ENCODE measurements around the gene RBM34. TPM values are rescaled to one million over a fixed set of nuclear protein-coding genes. Genes with fewer than 3 reads are reported as not detected.
"Not testable (repeated sequence)": the region's sequence is repeated elsewhere in the genome, so short reads cannot be mapped to it uniquely, and the experiment has no call there.

RBM34 gene
- 100 to 1,000 TPM; 149 to 159 (median 159) TPM for total RNA-seq

DNA sequence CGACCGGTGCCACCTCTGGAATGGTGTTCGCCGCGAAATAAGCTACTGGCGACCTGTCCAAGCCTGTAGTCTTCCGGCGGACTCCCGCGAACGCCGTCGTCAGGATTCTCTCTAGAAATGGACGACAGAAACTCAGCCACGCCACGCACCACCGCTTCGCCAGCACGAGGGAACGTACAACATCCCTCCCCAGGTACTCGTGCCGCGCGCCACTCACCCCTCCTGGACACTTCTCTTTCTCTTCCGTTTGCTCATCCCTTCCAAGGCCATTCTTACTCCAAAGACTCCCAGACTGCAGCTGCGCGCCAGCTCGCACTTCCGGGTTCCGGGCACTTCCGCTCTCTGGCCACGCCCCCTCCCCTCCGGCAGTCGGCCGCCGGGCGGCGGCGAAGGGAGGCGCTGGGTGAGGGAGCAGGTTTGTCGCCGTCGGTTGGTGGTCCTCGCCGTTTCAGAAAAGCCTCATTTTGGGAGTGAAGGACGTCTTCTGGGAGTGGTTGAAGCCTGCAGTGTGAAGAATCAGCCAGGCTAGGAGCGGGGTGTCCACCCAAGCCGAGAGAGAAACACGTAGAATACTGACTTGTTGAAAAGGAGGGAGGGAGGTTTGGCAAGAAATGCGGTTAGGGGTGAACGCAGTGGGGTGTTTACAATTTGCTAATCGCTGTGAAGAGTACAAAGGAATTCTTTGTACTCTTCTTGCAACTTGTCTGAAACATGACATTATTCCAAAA lies at the start of gene RBM34:
Gene RBM34 (minus strand): TSS at position 294 of the 728 bp plus-strand sequence. CDS start 24 bp downstream, at position 270.
- Mint-ChIP-seq H3K36me3 (ENCODE audit: insufficient read depth) (peaks cover 7% of the 10 kb centered on the region), H3K4me1 (ENCODE audit: low read depth) (peaks cover 22% of the 10 kb centered on the region), H3K27me3 (ENCODE audit: low read depth) (no peaks in the 10 kb centered on the region), H3K4me3 (peak within 1 kb of the TSS; percentile 98), H3K9me3 (no peaks in the 10 kb centered on the region)
- ATAC-seq: peak; percentile 94 to 95
- peak; percentile 89 for DNase-seq

DNA sequence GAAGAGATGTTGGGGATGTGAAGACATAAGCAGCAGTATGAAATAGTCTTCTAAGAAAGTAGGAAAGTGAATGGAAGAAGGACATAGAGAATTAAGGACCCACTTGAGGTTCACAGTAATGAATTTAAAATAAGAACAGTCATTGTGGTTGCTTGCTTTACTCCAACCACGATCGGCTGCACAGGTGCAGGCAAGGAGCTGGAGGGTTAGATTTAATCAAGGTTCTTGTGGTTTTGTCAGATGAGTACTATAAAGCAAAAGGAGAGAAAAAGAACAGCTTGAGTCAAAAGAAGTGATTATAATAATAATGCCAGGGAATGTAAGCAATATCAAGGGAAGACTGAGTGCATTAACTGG lies 46.1 kb upstream of the RBM34 start:
- peaks cover 27% of the 10 kb centered on the region for H3K4me1 Mint-ChIP-seq (ENCODE audit: low read depth)
- H3K9me3 Mint-ChIP-seq: no peaks in the 10 kb centered on the region
- peak overlapping the region; percentile 25 for H3K4me3 Mint-ChIP-seq
- ATAC-seq (peak; percentile 86 to 89), DNase-seq (peak; percentile 21)
- H3K36me3 Mint-ChIP-seq (ENCODE audit: insufficient read depth): peaks cover 14% of the 10 kb centered on the region
- H3K27me3 Mint-ChIP-seq (ENCODE audit: low read depth): no peaks in the 10 kb centered on the region

DNA sequence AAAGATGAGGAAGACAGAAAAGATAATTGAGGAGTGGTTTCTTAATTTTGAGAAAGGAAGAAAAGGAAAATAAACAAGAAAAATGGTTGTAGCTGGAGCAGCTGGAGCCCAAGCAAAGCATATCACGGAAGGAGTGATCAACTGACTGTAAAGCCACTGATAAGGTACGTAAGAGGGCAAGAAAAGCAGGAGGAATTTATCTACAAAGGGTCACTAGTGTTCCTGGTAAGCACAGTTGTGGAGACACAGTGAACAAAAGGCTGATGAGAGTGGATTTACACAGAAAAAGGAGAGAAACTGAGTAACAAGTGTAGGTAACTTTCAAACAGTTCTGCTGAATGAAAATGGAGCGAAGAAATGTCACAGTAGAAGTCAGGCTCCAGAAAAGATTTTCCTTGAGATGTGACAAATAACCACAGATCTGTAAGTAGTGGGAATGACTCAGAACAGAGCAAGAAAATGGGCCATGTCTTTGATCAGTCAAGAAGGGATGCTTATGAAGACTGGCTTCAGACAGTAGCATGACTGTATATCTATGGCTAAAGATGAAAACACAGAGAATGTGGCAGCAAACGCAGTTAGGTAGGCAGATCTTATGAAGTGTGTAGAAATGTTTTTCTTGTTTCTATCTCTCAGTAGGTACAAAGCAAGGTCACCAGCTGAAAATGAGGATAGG lies 45.6 kb upstream of the RBM34 start:
- DNase-seq (no peak), ATAC-seq (peak; percentile 97)
- peaks cover 12% of the 10 kb centered on the region for H3K36me3 Mint-ChIP-seq (ENCODE audit: insufficient read depth)
- peak overlapping the region; percentile 25 for H3K4me3 Mint-ChIP-seq
- H3K27me3 Mint-ChIP-seq (ENCODE audit: low read depth): no peaks in the 10 kb centered on the region
- peaks cover 27% of the 10 kb centered on the region for H3K4me1 Mint-ChIP-seq (ENCODE audit: low read depth)
- H3K9me3 Mint-ChIP-seq: no peaks in the 10 kb centered on the region

DNA sequence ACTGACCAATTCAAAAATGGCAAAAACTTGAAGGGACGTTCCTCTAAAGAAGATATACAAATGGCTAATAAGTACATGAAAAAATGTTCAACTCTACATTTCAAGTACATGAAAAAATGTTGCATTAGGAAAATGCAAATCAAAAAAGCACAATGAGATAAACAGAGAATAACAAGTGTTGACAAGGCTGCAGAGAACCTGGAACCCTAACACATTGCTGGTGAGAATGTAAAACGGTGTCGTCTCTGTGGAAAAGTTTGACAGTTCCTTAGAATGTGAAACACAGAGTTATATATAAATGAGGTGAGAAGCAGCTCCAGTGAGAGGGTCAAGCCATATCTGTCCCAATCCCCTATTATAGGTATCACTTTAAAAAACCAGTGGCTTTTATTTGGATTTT lies 44.6 kb upstream of the RBM34 start:
- ATAC-seq: no peak

GRCh38 chr1:235203428-235203827 lies 42.4 kb upstream of the RBM34 start:
- DNase-seq: no peak

More for the DNA sequence above, 44.6 kb upstream of the RBM34 start:
- Mint-ChIP-seq H3K4me3 (no peak overlapping the region), H3K36me3 (ENCODE audit: insufficient read depth) (peaks cover 12% of the 10 kb centered on the region), H3K4me1 (ENCODE audit: low read depth) (peaks cover 27% of the 10 kb centered on the region), H3K9me3 (no peaks in the 10 kb centered on the region), H3K27me3 (ENCODE audit: low read depth) (no peaks in the 10 kb centered on the region)
- DNase-seq: no peak

GRCh38 chr1:235202447-235202846 lies 41.4 kb upstream of the RBM34 start:
- not testable (repeated sequence) for DNase-seq; H3K4me3 Mint-ChIP-seq; ATAC-seq; H3K9me3 Mint-ChIP-seq; H3K27me3 Mint-ChIP-seq (ENCODE audit: low read depth)
- peaks cover 22% of the 10 kb centered on the region for H3K4me1 Mint-ChIP-seq (ENCODE audit: low read depth)
- H3K36me3 Mint-ChIP-seq (ENCODE audit: insufficient read depth): peaks cover 15% of the 10 kb centered on the region

More at GRCh38 chr1:235203428-235203827, 42.4 kb upstream of the RBM34 start:
- Mint-ChIP-seq H3K4me1 (ENCODE audit: low read depth) (peaks cover 27% of the 10 kb centered on the region), H3K4me3 (no peak overlapping the region), H3K27me3 (ENCODE audit: low read depth) (no peaks in the 10 kb centered on the region), H3K9me3 (no peaks in the 10 kb centered on the region), H3K36me3 (ENCODE audit: insufficient read depth) (peaks cover 13% of the 10 kb centered on the region)
- no peak for ATAC-seq

- Mint-ChIP-seq H3K9me3 (no peaks in the 10 kb centered on the region), H3K4me3 (no peak overlapping the region), H3K27me3 (ENCODE audit: low read depth) (no peaks in the 10 kb centered on the region), H3K36me3 (ENCODE audit: insufficient read depth) (peaks cover 15% of the 10 kb centered on the region), H3K4me1 (ENCODE audit: low read depth) (no peaks in the 10 kb centered on the region)
- DNase-seq: no peak
- ATAC-seq: no peak
These were observed 38.4 kb upstream of the RBM34 start for GRCh38 chr1:235199441-235199840.

- H3K4me1 Mint-ChIP-seq (ENCODE audit: low read depth): peaks cover 10% of the 10 kb centered on the region
These were observed 29.4 kb upstream of the RBM34 start for GRCh38 chr1:235190431-235190830.

GRCh38 chr1:235187316-235187715 lies 26.3 kb upstream of the RBM34 start:
- Mint-ChIP-seq H3K4me3 (no peak overlapping the region), H3K36me3 (ENCODE audit: insufficient read depth) (peaks cover 31% of the 10 kb centered on the region), H3K4me1 (ENCODE audit: low read depth) (peaks cover 16% of the 10 kb centered on the region), H3K9me3 (no peaks in the 10 kb centered on the region), H3K27me3 (ENCODE audit: low read depth) (no peaks in the 10 kb centered on the region)
- ATAC-seq (no peak), DNase-seq (no peak)

More at GRCh38 chr1:235190431-235190830, 29.4 kb upstream of the RBM34 start:
- peaks cover 33% of the 10 kb centered on the region for H3K36me3 Mint-ChIP-seq (ENCODE audit: insufficient read depth)
- no peaks in the 10 kb centered on the region for H3K27me3 Mint-ChIP-seq (ENCODE audit: low read depth)
- no peak for ATAC-seq
- DNase-seq: no peak
- H3K4me3 Mint-ChIP-seq: no peak overlapping the region
- no peaks in the 10 kb centered on the region for H3K9me3 Mint-ChIP-seq

GRCh38 chr1:235181561-235182245 lies 20.7 kb upstream of the RBM34 start:
- peaks cover 15% of the 10 kb centered on the region for H3K4me1 Mint-ChIP-seq (ENCODE audit: low read depth)
- H3K27me3 Mint-ChIP-seq (ENCODE audit: low read depth): no peaks in the 10 kb centered on the region
- no peak overlapping the region for H3K4me3 Mint-ChIP-seq
- DNase-seq (no peak), ATAC-seq (peak; percentile 56 to 60)
- no peaks in the 10 kb centered on the region for H3K9me3 Mint-ChIP-seq
- peaks cover 29% of the 10 kb centered on the region for H3K36me3 Mint-ChIP-seq (ENCODE audit: insufficient read depth)

- Mint-ChIP-seq H3K9me3 (no peaks in the 10 kb centered on the region), H3K36me3 (ENCODE audit: insufficient read depth) (peaks cover 29% of the 10 kb centered on the region), H3K4me1 (ENCODE audit: low read depth) (peaks cover 15% of the 10 kb centered on the region), H3K4me3 (no peak overlapping the region), H3K27me3 (ENCODE audit: low read depth) (no peaks in the 10 kb centered on the region)
- no peak for DNase-seq
- no peak for ATAC-seq
These were observed 19.9 kb upstream of the RBM34 start for GRCh38 chr1:235180916-235181460.

DNA sequence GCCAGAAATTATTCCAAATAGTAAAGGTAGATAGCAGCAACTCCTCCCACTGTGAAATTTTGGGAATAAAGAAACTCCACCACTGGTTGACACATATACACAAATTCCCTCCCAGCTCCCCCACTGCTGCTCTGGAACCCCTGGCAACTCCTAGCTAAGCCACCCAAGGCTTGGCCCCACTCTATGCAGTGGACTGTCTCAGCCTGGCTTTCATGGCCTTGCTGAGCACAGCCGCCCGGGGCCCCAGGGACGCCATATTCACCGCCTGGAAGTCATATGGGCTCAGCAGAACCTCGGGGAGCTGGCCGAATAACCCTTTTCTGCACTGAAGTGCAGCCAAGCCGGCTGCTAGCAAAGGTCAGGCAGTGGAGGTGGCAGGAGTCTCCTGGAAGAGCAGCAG lies 15.4 kb upstream of the RBM34 start:
- ATAC-seq (no peak), DNase-seq (no peak)
- H3K27me3 Mint-ChIP-seq (ENCODE audit: low read depth): no peaks in the 10 kb centered on the region
- H3K36me3 Mint-ChIP-seq (ENCODE audit: insufficient read depth): peaks cover 22% of the 10 kb centered on the region
- H3K9me3 Mint-ChIP-seq: no peaks in the 10 kb centered on the region
- H3K4me3 Mint-ChIP-seq: no peak overlapping the region
- H3K4me1 Mint-ChIP-seq (ENCODE audit: low read depth): peaks cover 3% of the 10 kb centered on the region

GRCh38 chr1:235169986-235170385 lies 8.9 kb upstream of the RBM34 start:
- ATAC-seq: no peak
- Mint-ChIP-seq H3K27me3 (ENCODE audit: low read depth) (no peaks in the 10 kb centered on the region), H3K36me3 (ENCODE audit: insufficient read depth) (peaks cover 16% of the 10 kb centered on the region), H3K9me3 (no peaks in the 10 kb centered on the region), H3K4me3 (no peak overlapping the region), H3K4me1 (ENCODE audit: low read depth) (no peaks in the 10 kb centered on the region)
- DNase-seq: no peak

- DNase-seq: no peak
- Mint-ChIP-seq H3K27me3 (ENCODE audit: low read depth) (no peaks in the 10 kb centered on the region), H3K36me3 (ENCODE audit: insufficient read depth) (peaks cover 14% of the 10 kb centered on the region), H3K4me3 (no peak overlapping the region), H3K9me3 (no peaks in the 10 kb centered on the region), H3K4me1 (ENCODE audit: low read depth) (no peaks in the 10 kb centered on the region)
- no peak for ATAC-seq
These were observed 7.3 kb upstream of the RBM34 start for GRCh38 chr1:235168375-235168774.
